LHCN-M2 (cell line): ENCODE data around the gene KRT85. TPM values are rescaled to one million over a fixed set of nuclear protein-coding genes. Genes with fewer than 3 reads are reported as not detected.

ENCODE experiments used
- DNase-seq: peaks from one replicate; pipeline ENCODE4 v3.0.0-alpha.2; 2012; ENCODE audit warnings: low read depth
- total RNA-seq: library from RNA; depleted of rRNA; stranded (reverse); fragments of >200 nt; gene quantifications from 2 replicates; pipeline ENCODE4 v1.2.3, GENCODE V29; 2014

The KRT85 gene
- total RNA-seq, 1 experiment from 2014 or later: not detected

DNA sequence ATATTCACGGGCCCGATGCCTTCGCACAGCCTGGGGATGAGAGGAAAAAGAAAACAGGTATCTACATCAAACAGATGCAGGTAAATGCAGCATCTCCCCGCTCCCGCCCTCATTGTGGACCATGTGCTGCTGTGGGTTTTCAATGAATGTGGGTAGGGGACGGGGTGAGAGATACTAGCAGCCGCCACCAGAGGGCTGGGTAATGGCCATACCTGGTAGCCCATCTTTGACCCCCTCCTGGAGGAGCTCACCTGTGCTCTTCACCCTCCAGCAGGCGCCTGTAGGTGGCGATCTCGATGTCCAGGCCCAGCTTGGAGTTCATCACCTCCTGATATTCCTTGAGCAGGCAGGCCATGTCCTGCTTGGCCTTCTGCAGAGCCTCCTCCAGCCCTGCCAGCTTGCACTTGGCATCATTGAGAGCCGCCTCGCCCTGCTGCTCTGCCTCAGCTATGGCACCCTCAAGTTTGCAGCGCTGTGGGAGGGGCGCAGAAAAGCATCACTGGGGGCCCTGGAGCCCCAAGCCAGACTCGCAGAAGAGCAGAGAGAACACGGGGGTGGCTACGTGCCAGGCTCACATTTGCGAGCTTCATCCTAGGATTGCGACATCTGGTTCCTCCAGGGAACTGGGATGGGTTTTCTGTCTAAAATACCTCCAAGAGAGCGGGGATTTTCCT lies 28.6 kb upstream of the KRT85 start:
- no peak for DNase-seq

DNA sequence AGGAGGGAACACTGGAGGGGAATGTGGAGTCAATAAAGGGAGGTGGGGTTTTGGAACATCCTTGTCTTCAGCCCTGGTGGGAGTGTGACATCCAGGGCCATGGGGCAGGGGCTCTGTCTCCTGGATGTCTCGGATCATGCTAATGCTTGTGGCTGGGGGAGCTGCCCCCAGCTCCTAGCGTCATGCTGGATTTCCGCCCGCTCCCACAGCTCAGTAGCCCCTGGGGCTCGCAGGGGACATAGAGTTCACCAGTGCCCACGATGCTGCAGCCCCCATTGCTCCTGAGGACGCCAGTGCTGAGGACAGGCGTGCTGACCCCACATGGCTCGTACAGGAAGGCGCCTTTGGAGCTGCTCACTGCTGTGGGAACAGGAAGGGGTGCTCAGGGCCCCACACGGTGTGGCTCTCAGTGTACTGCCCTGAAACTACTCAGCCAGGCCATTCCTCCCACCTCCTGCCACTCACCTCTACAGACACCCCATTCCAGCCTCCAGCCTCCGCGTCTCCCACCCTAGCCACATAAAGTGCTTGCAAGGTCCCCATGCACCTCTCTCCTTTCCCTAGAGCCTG lies 27.6 kb upstream of the KRT85 start:
- no peak for DNase-seq

DNA sequence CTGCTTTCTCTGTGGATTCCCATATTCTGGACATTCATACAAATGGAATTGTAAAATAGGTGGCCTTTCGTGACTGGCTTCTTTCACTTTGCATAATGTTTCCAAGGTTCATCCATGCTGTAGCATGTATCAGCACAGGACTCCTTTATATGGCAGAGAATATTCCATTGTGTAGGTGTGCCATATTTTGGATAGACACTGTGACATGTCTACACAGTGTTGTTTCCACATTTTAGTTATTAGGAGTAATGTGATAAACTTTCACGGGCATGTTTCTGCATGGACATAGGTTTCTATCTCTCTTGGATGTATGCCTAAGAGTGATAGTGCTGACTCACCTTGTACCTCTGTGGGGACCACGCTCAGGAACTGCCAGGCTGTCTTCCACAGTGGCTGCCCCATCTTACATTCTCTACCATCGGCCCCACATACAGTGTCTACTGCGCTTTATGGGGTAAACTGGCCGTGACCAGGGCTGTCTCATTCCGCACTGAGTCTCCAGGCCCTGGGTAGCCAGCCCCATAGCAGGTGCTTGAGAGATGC lies 25.3 kb upstream of the KRT85 start:
- DNase-seq: no peak

DNA sequence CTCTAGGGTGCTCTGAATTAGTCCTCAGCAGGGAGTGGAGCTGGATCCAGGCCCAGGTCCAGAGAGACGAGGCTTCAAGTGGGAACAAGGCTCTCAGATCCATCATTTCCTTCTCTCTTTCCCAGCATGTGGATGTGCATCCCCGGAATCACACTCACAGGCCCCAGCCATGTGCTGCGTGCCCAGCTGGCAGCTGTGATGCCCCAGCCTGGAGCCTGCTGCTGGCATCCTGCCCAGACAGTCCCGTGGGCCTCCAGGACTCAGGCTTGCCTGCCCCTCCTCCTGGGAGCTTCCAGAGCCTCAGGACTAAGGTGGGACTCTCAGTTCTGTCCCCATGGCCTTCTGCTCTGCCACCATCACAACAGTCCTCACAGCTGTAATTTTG lies 24.3 kb upstream of the KRT85 start:
- peak; percentile 78 for DNase-seq

DNA sequence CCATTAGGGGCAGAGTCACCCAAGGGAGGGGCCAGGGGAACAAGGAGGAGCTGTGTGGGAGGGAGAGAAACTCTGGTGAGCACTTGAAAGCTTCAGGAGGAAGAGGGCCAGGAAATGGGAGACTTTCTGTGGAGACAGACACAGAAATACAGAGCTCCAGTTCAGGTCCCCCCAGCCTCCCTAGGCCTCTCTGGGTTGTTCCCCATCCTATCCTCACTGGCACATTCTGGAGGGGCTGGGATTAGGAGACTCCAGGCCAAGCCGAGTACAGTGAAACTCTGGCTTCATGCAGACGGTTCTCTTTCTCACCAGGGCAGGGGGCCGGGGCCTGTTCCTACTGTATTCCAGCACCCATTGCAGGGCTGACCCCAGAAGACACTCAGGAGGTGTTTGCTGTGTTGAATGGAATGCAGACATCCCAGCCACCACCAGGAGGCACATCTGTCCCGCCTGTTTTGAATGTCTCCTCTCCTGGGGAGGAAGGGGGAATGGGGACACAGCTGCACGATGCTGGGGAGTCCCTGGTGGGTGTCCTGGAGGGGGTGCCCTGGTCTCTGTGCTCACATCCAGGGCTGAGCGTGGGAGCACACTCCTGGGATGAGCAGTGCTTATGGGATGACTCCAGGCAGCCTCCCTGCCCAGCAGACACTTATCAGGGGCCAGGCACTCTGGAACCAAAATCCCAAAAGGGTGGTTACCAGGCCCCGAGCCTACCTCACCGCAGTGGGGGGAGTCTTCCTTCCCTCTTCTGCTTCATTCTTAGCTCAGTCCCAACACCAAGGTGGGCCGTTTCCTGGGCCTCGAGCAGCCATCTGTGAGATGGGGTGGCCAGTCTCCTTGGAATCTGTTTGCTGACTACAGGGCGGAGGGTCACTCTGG lies 23.7 kb upstream of the KRT85 start:
- DNase-seq: peak; percentile 24

DNA sequence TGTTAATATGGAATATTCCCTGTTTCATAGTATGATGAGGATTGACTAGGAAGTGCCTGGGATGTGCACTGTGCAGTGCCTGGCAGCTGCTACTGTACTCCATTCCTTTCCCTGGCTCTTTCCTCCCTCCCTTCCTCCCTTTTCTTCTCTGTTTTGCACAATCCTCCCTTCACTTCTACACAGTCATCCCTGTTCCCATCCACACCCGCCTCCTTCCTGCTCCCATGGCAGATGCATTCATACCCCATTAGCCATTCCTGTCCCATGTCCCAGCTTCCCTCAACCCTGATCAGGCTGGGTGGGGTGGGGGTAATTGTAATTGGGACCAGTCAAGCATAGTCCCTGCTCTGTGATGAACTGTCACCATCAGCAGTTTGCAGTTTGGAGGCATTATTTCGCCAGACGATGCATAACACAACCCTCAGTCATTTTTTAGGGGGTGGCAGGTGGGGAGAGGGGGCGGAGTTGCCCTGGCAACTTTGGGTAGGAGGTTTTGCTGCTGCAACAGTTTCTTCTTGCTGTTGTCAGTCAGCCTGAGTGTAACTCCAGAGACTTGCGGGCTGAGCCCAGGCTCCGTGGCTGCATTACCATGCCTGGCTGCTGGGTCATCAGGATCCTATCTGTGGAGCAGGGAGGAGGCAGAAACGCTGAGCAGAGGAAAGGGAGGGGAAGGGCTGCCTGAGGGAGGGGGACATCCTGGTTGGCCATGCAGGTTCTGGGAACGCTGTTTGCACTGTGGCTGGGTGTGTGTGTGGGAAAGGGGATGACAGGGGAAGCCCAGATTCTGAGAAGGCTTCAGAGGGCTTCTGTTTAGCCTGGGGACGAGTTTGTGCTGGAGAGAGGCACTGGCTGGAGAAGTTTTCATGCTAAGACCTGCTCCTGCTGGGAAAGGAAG lies 22.3 kb upstream of the KRT85 start:
- DNase-seq: peak; percentile 51

DNA sequence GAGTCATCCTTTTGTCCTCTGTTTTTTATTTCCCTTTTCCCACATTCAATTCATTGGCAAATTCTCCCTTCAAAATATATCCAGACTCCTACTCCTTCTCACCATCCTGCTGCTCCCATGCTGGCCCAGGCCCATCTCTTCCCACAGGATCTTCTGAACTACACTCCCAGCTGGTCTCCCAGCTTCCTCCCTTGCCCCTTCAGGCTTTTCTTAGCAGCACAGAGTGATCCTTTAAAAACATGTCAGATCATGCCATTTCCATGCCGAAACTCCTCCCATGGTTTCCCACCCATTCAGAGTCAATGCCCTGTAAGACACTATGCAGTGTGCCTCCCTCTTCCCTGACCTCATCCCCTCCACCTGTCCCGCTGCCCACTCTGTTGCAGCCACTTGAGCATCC lies 20.6 kb upstream of the KRT85 start:
- no peak for DNase-seq

DNA sequence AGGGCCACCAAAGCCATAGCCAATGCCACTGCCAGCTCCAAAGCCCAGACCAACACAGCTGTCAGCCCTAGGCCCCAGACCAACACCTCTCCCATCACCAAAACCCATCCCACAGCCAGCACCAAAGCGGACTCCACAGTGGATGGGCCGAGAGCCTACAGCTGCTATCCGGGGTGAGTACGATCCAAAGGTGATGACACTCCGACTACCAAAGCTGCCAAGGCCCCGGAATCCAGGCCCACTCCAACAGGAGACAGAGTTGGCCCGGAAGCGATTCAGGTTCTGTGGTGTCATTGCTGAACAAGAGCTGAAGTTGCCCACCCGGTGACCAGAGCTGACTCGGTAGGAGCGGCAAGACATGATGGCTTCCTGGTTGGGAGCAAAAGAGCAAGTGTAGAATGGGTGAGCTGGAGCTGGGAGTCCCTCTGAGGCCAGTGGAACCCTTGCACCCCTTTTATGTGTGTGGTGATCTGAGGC lies 18.0 kb upstream of the KRT85 start, which contains the start of gene KRT84:
Gene KRT84, minus strand, starts transcription at position 427 of the 477 bp plus-strand sequence. Its CDS starts 67 bp downstream, at position 360.
- DNase-seq: no peak

DNA sequence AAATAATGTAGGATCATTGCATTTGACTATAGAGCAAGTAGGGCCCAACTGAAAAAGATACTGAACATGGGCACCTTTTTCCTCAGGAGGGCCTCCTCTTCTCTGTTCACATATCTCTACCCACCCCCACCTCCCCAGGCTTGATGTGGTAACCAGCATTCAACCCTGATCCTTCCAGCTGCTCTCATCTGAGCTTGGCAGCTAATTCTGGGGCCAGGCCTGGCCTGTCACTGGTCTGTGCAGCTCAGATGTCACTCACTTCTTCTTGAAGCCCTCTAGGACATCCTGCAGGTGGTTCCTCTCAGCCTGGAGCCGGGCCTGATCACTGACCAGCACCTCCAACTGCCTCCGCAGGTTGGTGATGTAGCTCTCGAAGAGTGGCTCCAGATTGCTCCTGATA lies 16.1 kb upstream of the KRT85 start:
- DNase-seq: no peak

DNA sequence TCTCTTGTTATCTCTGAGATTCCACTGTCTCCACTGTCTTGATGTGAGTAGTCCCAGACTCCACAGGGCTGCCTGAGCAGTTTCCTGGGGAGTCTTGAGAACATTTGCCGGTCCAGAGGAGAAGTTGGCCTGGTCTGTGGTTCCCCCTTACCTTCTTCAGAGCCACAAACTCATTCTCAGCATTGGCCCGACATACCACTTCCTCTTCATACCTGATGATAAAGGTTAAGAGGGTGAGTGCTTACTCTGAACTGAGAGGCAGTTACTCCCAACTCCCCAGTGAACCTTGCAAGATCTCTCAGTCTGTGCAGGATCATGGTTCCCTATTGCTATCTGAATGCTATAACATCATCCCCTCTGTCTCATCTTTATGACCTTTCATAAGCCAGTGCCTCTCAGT lies 15.6 kb upstream of the KRT85 start:
- no peak for DNase-seq

DNA sequence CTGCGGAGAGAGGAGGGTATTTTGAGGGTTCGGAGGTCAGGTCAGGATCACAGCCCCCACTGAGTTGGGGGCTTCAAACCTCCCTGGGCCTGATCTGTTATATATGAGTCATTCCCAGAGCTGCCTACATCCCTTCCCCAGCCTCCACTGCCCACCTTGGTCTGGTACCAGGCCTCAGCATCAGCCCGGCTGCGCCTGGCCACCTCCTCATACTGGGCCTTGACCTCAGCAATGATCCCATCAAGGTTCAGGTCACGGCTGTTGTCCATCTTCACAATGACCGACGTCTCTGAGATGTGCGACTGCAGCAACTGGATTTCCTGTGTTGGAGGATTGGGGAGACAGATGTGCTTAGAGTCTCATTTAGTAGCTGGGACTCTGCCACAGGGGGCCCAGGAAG lies 13.9 kb upstream of the KRT85 start:
- no peak for DNase-seq

DNA sequence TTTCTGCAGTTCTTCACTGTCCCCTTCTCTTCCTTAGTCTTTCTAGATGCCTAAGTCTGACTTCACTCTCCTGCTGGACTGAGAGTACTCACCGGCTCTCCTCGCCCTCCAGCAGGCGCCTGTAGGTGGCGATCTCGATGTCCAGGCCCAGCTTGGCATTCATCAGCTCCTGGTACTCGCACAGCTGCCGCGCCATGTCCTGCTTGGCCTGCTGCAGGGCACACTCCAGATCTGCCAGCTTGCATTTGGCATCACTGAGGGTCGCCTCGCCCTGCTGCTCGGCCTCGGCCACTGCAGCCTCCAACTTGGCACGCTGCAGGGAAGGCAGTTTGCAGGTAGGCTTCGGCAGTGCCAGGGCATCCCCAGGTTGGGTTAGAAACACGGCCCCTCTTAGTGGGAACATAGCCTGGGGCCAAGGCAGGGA lies 13.0 kb upstream of the KRT85 start:
- peak; percentile 46 for DNase-seq

DNA sequence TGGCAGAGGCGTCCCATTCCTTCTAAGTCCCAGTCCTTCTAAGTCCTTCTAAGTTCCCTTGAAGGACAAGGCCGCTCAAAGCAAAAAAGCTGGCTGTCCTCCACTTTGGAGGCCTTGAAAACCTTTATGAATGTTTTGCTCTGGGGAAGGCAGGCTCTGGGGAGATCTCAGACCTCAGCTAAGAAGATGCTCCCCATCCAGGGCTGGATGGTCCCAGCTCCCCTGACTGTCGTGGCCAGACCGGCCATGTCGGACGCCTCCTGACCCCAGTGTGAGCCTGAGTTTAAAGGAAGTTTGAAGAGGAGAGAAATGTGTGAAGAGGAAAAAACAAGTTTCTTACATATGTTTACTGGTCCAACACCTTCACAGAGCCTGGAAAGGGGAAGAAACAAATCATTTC lies 12.3 kb upstream of the KRT85 start:
- DNase-seq: no peak

DNA sequence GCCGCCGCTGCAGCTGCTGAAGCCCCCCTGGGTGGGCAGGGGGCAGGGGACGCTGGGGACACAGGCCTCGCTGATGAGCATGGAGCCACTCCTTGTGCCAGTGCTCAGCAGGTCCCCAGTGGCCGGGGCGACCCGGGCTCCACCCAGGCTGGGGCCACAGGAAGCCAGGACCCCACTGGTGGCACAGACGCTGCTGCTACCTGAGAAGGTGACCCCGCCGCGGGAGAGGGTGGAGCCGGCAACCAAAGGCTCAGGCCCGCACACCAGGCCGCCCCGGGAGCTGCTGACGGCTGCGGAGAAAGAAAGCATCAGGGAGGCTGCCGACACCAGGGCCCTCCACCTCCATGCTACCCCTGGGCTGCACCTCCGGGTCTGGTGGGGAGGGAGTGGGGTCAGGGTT lies 10.8 kb upstream of the KRT85 start:
- DNase-seq: no peak

DNA sequence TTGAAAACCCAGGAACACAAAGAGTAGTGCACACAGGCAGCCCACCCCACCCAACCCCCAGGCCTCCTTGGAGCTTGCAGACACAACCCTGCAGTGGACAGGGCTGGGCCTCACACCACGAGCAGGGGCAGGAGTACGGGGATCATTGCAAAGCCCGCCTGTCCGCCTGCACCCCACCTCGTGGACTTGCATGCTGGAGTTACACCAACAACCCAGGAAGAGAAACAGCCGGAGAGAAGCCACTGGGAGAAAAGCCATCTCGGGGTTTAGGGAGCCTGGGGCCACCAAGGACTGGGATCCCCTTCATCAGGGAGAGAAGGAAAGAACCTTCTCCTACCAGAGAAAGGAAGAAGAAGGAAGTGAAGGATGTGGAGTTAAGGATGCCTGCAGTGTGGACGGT lies 10.0 kb upstream of the KRT85 start:
- DNase-seq: no peak

DNA sequence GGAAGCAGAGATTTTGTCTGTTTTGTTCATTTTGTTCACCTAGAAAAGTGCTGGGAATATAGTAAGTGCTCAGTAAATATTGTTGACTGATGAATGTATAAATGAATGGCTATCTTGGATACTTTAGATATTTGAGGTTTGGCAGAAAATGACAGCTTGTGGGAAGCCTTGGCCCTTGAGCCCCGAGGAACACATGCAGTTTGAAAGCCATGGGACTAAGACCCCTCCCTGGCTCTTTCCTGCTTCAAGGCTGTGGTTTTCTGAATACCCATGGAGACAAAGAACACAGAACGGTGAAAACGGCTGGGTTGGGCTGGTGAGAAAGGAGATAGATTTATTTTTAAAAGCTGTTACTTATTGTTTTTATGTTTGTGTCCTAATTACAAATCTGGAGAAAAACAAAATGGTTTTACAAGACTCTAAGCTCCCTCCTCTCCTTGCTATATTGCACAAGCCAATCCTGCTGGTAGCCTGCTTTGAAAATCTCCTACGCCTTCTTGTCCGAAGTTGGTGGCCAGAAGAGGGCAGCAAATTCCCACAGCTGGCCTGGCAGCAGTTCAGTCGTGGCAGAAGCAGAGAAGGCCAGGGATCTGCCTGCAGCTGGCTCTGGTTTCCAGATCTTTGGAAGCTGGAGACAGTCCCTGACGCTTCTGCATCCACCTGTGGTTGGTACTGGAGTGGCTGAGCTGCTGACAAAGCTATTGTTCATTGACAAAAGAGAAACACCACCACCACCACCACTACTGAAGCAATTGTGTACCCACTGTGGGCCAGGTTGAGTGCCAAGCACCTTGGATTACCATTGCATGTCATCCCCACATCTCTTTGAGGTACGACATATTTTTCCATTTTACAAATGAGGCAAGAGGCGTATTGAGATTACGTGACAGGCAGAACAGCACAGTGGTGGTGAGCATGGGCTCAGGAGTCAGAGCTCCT lies 5.2 kb upstream of the KRT85 start:
- peak; percentile 74 for DNase-seq

DNA sequence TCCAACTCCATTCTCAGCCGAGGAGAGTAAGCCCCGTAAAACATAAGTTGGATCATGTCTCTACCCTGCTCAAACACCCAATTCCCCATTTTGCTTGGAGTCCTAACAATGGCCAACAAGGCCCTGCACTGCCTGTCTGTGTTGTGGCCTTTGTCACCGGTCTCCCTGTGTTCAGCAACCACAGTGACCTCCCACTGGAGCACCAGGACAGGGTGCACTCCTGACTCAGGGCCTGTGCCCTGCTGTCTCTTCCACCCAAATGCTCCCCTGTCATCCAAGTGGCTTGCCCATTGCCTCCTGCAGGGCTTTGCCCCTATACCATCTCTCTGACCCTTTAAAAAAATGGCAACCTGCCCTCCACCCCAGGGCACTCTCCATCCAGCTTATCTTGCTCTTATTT lies 4.4 kb upstream of the KRT85 start:
- no peak for DNase-seq

DNA sequence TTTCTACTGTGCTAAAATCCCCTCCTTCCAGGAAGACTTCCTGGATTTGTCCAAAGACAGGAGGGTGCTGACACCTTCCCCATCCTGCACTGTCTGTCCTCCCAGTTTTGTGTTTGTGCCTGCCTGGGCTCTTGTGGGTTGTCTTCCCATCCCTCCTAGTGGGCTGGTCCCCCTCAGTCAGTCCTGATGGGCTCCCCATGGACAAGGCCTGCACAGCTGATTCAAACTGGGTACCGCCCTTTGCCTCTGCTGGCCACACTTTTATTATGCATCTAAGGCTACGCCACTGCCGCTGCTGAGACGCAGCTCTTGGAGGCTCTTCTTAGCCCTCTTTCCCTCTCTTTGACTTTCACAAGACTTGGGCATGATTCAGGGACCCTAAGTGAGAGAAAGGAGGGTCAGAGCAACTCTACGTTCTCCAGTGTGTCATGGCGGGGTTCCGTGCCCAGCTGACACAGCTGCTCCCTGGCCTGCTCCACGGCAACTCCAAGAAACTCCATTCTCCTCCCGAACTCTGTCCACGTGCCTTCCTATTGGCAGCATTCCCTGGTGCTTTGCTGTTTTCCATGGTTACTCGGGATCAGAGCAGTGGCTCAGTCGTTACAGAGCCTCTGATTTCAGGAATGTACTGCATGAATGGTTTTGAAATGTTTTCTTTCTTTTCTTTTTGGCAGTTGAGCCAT lies 3.8 kb upstream of the KRT85 start:
- peak; percentile 38 for DNase-seq

DNA sequence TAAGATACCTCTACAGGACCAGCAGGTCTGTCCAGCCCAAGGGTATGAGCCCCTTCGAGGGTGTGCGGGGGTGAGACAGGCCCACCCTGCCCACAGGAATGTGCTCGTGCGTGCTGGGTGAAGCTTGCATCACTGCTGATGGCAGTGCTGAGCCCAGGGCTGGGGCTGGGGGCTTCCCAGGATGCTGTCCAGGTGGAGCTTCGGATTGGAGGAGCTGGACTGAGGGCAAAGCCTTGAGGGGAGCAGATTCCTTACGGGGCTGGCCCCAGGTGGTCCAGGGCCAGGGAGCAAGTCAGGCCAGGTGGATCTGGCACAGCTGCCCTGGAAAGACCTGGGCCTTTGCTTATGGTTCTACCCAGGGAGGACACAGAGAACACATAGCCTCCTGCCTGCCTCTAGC lies 2.5 kb upstream of the KRT85 start:
- no peak for DNase-seq
